Fibroblast of the aortic adventitia (primary cell): Measurements from ENCODE around the gene CFAP97D1. TPM values are rescaled to one million over a fixed set of nuclear protein-coding genes. Genes with fewer than 3 reads are reported as not detected.

Experiments
- DNase-seq: peaks from one replicate; pipeline ENCODE4 v3.0.0-alpha.2; 2010; ENCODE audit warnings: low read depth
- H3K4me3 ChIP-seq: 2 replicates; pipeline ENCODE4 v1.5.1; 2011; ENCODE audit warnings: low read depth, mild to moderate bottlenecking, control low read depth, low read length, moderate library complexity
- total RNA-seq: library from RNA; depleted of rRNA; stranded (reverse); fragments of >200 nt; gene quantifications from 2 replicates; pipeline ENCODE4 v1.2.3, GENCODE V29; 2012; ENCODE audit warnings: low replicate concordance
- TF ChIP-seq, protein P1 (sequence below): IDR thresholded peaks from 2 replicates; pipeline ENCODE4 v1.5.1; 2011; ENCODE audit warnings: mild to moderate bottlenecking, low read length, control low read depth, inconsistent platforms; ENCODE audit not compliant: insufficient read depth

The CFAP97D1 gene
- total RNA-seq, 1 donor = not detected

DNA sequence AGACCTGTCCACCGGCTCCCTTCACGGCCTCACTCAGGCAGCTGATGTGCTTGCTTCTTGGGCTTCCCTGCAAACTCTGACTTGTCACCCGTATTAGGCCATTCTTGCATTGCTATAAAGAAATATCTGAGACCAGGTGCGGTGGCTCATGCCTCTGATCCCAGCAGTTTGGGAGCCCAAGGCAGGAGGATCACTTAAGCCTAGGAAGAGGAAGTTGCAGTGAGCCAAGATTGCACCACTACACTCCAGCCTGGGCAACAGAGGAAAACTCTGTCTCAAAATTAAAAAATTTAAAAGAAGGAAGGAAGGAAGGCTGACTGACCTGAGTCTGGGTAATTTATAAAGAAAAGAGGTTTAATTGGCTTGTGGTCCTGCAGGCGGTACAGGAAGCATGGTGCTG lies 38.6 kb upstream of the CFAP97D1 start:
- no peak for DNase-seq
- H3K4me3 ChIP-seq = no peak overlapping the region
- TF ChIP-seq, protein P1, sequence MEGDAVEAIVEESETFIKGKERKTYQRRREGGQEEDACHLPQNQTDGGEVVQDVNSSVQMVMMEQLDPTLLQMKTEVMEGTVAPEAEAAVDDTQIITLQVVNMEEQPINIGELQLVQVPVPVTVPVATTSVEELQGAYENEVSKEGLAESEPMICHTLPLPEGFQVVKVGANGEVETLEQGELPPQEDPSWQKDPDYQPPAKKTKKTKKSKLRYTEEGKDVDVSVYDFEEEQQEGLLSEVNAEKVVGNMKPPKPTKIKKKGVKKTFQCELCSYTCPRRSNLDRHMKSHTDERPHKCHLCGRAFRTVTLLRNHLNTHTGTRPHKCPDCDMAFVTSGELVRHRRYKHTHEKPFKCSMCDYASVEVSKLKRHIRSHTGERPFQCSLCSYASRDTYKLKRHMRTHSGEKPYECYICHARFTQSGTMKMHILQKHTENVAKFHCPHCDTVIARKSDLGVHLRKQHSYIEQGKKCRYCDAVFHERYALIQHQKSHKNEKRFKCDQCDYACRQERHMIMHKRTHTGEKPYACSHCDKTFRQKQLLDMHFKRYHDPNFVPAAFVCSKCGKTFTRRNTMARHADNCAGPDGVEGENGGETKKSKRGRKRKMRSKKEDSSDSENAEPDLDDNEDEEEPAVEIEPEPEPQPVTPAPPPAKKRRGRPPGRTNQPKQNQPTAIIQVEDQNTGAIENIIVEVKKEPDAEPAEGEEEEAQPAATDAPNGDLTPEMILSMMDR = no peak

DNA sequence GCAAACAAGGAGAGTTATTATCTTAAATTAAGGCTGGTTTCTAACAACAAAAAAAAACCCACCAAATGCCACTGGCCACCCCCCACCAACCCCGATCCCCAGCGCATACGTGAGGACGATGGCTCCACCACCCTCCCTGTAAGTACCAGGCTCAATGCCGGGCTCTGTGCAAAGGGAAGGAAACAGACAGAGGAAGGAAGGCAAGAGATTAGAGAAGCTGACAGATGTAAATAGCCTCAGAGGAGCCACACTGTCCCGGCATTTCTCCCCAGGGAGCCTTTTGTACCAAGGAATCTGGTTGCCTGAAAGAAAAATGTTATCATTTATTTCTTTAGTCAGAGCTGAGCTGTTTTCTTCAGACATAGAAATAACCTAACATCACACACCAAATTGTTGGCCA lies 34.7 kb upstream of the CFAP97D1 start:
- no peak overlapping the region for H3K4me3 ChIP-seq
- no peak for DNase-seq
- TF ChIP-seq, protein P1 = no peak

DNA sequence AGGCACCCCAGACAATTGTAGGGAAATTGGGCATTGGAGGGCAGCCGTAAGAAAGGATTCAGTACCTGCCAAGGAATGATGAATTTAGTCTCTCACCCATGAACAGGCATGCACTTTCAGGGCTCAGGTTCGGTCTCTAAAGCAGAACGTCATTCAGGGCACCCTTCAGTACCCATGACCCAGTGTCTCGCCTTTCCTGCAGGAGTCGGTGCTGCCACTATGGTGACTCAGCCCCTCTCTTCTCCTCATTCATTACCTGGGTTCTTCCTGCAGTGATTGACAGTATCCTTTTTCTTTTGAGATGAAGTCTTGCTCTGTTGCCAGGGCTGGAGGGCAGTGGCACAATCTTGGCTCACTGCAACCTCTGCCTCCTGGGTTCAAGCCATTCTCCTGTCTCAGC lies 30.1 kb upstream of the CFAP97D1 start:
- DNase-seq = no peak
- no peak overlapping the region for H3K4me3 ChIP-seq

DNA sequence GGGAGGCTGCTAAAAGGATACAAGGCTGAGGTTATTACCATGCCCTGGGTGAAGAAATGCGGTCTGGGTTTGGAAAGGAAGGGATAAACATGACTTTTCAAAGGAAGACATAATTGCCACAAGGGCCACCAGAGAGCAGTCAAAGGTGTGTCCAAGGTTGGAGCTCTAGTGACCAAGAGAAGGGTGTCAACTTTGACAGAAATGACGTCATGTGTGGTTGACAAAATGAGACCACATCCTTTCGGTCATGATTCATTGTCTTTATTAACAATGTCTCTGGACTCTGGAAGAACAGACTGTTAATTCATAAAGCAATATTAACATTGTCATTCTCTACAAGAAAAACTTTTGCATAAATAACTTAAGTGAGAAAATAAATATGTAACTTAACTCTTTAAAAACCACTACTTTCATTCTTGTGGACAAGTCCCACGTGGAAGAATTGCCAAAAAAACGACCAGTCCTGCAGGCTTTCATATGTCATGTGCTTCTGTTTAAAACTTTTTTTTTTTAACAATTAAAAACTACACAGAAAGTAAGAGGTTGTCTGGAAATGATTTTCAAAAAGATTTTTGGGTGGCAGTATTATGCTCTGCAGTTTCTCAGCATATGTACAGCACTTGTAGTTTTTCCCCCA lies 26.6 kb upstream of the CFAP97D1 start:
- TF ChIP-seq, protein P1 = no peak
- no peak for DNase-seq
- no peak overlapping the region for H3K4me3 ChIP-seq

More for the DNA sequence above, 30.1 kb upstream of the CFAP97D1 start:
- TF ChIP-seq, protein P1 = no peak

DNA sequence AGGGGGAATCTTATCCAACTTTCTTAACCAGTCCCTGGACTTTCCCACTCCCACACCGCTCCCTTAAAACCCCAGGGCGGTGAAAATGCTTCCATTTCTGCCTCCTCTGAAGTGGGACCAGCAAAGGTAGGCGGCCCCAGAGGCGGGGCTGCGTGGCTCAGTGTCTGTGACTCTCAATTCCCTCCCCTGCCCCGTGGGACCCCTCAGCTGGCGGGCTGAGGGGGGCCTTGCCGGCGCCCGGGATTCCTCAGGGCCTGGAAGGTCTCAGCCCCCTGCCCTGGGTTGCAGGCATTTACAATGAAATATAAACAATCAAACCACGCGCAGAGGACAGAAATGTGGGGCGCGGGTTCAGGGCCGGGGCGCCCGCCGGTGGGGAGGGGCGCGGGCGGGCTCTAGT lies 25.3 kb upstream of the CFAP97D1 start:
- TF ChIP-seq, protein P1 = no peak
- no peak overlapping the region for H3K4me3 ChIP-seq
- no peak for DNase-seq

DNA sequence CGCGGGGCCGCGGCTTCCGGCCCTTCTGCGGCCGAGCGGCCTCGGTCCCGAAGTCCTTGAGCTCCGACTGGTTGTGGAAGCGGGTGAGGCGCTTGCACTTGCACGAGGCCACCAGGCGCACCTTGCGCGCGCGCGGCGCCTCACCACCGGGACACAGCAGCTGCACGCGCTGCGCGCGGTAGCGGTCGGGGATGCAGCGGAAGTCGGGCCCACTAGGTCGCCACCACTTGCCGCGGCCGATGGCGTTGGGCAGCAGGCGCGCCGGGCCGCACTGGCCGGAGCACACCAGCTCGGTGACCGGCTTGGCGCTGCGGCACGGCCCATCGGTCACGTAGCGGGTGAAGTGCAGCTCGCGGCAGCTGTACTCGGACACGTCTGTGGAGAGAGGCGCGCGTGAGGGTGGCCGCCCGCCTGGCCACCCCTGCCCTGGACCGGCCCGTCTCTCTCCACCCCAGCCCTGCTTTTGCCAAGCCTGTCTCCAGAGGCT lies 24.8 kb upstream of the CFAP97D1 start:
- no peak overlapping the region for H3K4me3 ChIP-seq
- TF ChIP-seq, protein P1 = no peak
- DNase-seq = peak; percentile 23

DNA sequence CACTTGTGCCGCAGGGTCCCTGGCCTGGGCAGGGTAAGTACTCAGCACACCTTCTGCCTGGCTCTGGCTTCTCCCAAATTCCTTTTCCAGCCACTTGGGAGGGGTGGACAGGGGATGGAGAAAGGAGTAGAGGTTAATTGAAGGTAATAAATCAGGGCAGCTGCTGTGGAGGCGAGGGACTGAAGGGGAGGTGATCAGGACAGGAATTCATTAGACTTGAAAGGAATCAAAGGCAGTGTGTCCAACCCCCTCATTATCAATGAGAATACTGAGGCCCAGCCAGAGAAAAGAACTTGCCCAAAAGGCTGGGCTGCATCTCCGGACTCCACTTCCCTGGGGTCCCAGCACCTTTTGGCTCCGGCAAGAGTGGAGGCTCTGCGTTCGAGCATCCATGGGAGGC lies 24.0 kb upstream of the CFAP97D1 start:
- no peak for DNase-seq
- TF ChIP-seq, protein P1 = no peak

More for the DNA sequence above, 24.0 kb upstream of the CFAP97D1 start:
- H3K4me3 ChIP-seq = no peak overlapping the region
